HG02938 (cell line): ENCODE data around the gene GTPBP2.

ENCODE experiments used
- ATAC-seq: cut with Tn5 transposase; IDR thresholded peaks from one replicate; pipeline ENCODE4 v1.9.1; 2021; ENCODE audit warnings: mild to moderate bottlenecking, moderate library complexity; ENCODE audit not compliant: unreplicated experiment

Gene GTPBP2, protein sequence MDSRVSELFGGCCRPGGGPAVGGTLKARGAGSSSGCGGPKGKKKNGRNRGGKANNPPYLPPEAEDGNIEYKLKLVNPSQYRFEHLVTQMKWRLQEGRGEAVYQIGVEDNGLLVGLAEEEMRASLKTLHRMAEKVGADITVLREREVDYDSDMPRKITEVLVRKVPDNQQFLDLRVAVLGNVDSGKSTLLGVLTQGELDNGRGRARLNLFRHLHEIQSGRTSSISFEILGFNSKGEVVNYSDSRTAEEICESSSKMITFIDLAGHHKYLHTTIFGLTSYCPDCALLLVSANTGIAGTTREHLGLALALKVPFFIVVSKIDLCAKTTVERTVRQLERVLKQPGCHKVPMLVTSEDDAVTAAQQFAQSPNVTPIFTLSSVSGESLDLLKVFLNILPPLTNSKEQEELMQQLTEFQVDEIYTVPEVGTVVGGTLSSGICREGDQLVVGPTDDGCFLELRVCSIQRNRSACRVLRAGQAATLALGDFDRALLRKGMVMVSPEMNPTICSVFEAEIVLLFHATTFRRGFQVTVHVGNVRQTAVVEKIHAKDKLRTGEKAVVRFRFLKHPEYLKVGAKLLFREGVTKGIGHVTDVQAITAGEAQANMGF

DNA sequence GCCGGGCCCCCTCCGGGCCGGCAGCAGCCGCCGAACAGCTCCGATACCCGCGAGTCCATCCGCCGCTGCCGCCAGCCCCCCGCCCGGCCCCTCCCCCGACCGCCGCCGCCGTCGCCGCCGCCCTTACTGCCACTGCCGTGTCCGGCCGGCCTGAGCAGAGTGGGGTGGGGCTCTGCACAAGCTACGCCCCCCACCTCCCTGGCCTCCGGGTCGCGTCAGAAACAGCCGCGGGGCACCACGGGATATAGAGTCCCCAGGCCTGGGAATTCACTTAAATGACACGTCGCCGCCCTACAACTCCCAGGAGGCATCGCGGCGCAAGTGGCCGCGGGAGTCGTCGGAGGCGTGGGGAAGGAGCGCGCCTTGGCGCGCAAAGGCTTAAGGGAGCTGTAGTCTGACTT, at the start of gene GTPBP2:
Gene GTPBP2 (minus strand): TSS at position 161 of the 401 bp plus-strand sequence. CDS start 102 bp downstream, at position 59.
- ATAC-seq: peak; percentile 69

DNA sequence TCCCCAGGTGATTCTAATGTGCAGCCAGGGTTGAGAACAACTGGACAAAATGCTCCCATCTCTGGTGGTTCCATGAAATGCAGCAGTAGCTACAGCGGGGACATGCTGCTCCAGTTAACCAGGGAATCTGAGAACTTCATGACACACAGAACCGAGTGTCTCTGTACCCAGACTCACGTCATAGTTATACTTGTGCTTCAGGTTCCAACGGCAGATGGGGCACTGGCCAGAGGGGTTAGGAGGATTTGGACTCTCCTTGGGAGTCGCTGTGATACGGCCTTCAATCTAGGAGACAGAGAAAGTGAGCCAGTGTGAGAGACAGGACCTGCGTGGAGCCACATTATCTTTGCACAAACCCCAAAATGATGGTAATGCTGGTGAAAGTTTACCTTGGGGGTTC, 49.3 kb upstream of the GTPBP2 start:
- no peak for ATAC-seq

DNA sequence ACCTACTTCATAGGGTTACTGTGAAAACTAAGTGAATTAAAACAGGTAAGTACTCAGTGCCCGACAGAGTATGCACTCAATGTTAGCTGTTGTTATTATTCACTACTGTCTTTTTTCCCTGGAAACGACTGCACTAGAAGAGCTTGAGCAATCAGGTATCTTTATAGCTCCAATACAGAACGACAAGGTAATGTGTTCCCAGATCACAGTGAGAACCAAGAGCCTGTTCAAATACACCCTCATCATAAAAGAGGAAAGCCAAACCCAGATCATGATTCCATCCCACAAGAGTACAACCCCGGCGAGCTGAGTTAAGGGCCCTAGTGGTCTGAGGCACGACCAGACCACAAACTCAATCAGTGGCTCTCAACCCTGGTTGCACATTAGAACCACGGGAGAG, 48.7 kb upstream of the GTPBP2 start:
- no peak for ATAC-seq

DNA sequence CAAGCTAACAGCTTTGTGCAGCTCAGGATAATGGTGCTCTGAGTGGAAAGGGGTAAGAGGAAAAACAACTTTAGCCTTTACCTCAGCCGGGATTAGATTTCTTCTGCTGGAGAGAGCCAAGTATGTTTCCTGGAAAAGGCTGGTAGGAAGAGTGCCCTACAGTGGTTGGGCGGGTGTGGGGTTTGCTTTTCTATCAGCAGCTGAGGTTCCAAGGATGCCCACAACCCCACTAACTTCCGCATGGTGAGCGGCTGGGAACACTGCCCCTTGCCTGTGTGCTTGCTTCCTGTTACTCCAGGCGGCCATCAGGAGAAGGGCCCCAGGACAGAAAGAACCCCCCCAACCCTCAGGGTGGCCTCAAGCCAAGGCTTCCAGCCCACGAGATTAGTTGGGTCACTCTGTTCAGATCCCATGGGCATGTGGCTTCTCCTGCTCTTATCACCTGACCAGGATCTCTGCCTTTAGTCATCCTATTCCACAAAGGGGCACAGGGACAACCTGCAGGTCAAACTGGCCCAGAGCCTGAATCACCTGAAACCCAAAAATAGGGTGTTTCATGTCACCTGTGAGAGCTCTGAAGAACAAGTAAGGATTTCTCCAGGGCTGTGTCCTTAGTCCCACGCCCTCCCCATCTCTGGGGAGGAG, 48.0 kb upstream of the GTPBP2 start:
- no peak for ATAC-seq

DNA sequence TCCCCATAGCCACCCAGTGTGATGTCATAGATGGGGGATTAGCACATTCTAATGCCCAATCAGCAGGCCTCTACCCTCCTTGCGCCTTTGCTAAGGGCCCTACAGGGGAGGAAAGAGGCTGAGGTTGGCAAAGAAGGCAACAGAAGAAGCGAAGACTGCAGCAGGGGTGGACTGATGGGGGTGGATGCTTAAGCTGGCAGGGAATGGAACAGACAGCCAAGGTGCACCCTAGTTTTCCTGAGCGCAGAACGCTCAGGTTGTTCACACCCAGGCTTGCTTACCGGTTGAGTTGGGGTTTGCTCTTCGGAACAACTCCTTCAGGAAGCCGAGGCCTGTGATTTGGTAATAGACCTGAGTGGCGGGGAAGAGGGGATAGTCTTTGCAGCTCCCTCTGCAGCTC, 45.9 kb upstream of the GTPBP2 start:
- no peak for ATAC-seq

DNA sequence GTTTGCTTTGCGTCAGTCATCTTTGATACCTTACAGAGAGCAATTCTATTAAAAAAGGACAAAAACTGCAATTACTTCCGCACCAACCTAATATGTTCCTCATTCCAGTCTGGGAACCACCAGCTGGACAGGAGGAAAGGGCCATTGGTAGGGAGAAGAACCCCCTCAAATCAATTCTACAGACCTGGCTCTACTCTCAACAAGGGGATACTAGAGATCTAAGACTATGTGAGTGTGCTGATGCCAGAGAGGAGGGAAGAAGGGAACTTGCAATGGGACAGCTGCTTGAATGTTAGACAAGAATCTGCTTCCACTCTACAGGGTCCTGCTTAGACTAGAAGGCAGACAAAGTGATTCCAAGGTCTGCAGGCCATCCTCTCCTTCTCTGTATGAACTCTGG, 45.2 kb upstream of the GTPBP2 start:
- ATAC-seq: no peak

DNA sequence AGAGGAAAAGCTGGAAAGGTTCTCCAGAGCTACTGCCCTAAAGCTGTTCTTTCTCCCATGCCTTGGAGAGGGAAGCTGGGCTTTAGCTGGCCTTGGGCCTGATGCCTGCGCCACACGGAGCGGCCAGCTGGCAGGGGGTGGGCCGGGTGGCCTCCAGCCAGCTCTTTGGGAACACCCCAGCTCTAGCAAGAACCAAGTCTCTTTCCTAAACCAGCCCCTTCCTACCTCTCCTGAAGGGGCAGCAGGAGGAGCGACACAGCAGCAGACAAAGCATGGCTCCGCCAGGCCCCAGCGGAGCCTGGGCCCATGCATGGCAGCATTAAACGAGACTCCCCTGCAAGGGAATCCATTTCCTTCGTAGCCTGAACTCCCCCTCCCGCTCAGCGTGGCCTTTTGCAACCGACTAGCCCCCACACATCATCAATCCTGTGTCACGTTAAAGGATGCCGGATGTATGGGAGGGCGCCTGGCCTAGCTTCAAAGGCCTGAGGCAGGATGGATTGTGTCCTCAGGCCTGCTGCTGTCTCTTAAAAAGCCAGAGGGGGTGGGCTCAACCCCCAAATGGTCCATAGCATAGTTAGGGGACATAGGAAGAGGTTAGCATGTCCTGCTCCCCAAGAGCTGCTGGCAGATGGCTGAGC, 44.5 kb upstream of the GTPBP2 start:
- no peak for ATAC-seq

DNA sequence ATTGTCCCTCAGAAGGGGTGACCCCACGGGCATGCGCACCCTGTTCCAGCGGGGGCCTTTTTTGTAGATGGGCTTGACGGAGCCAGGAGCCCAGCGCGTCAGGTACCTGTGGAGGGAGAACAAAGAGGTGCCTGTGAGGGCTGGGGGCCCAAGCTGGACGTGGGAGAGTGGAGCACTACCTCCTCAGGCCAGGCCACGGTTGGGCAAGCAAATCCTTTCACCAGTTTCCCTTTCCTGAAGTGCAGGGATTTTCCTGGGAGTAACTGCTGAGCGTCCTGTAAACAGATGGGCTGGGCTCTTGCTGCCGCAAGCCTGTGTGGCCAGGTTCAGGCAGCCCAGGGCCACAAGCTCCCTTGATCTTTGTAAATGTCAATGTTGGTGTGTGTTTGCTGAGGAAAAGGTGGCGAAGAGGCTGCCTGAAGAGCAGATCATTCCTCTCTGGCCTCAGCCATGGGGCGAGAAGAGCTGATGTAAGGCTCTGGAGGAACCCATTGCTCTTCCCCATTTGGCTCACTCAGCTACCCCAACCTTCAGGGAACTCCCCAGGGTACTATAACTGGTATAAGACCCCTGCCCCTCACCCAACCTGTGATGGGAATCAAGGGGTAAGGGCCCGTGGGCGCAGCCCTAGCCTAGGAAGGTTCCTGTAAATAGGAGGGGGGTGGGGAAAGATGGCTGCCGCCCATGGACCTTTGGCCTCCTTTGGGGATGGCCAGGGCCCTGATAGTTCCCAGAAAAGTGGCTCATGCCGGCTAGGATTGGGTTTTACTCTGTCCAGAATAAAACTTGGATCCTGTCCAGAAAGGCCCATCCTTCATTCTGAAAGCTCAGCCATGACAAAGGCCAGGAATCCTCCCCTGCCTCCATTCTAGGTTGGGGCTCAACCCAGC, 43.0 kb upstream of the GTPBP2 start:
- ATAC-seq: no peak

DNA sequence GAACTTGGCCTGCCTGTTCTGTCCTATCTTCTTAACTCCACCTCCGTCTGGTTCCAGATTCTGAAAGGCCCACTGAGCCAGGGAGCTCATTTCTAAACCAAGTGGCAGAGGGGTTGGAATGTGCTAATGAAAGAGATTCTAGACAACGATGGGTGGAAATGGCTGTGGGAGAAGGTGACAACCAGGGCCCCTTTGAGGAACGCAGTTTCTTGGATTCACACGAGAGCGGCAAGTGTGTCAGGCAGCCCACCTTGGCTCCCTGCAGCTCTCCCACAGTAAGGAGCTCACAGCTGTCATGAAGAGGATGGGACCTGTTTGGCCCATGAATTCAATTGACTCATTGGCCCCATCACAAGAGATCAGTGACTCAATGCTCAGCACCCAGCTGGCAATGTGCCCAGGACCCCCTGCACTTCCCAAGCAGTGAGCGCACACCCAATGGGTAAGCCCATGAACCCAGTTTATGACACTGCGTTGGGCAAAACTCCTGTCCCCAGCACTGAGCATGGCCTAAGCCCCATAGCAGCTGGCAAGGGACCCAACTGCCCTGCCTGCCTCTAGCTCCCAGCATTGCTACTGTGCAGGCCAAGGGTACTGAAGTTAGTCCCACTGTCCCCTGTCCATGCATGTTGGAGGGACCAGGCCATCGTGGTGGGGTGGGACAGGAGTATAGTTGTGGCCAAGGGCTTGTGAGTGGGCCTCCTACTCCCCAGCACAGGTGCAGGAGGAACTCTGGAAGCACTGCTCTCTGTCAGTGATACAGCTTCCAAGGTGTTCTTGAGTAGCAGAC, 42.1 kb upstream of the GTPBP2 start:
- ATAC-seq: no peak

DNA sequence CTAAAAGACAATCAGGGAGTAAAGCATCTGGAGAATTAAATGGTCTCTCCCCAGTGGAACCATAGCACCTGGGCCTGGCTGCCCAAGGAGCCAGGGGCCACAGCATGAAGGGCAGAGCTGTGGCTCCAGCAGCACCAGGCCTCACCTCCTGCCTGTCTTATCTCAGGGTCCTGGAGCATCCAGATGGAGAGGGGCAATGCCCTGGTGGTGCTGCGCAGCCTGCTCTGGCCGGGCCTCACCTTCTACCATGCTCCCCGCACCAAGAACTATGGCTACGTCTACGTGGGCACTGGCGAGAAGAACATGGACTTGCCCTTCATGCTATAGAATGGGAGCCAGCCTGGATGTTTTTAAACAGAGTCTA, 41.5 kb upstream of the GTPBP2 start:
- no peak for ATAC-seq

DNA sequence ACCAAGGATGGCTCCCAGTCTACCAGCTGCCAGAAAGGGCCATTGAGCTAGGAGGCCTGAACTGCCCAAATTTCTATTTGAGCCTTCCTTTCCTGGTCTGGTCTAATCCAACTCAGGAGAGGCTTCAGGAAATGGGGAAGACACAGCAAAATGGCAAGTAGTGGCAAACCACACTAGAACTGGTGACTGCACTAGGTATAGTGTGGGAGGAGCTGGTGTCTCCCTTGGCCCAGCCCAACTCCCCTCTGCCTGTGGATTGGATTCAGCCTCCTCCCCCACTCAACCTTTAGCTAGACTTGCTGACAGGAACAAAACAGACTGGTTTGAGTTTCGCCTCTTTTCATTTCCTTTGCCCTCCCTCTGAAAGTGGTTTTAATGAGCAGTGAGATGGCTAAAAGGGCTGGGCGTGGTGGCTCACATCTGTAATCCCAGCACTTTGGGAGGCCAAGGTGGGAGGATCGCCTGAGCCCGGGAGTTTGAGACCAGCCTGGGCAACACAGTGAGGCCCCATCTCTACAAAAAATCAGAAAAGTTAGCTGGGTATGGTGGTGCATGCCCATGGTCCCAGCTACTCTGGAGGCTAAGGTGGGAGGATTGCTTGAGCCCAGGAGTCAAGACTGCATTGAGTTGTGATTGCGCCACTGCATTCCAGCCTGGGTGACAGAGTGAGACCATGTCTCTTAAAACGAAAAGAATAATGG, 41.0 kb upstream of the GTPBP2 start:
- no peak for ATAC-seq

DNA sequence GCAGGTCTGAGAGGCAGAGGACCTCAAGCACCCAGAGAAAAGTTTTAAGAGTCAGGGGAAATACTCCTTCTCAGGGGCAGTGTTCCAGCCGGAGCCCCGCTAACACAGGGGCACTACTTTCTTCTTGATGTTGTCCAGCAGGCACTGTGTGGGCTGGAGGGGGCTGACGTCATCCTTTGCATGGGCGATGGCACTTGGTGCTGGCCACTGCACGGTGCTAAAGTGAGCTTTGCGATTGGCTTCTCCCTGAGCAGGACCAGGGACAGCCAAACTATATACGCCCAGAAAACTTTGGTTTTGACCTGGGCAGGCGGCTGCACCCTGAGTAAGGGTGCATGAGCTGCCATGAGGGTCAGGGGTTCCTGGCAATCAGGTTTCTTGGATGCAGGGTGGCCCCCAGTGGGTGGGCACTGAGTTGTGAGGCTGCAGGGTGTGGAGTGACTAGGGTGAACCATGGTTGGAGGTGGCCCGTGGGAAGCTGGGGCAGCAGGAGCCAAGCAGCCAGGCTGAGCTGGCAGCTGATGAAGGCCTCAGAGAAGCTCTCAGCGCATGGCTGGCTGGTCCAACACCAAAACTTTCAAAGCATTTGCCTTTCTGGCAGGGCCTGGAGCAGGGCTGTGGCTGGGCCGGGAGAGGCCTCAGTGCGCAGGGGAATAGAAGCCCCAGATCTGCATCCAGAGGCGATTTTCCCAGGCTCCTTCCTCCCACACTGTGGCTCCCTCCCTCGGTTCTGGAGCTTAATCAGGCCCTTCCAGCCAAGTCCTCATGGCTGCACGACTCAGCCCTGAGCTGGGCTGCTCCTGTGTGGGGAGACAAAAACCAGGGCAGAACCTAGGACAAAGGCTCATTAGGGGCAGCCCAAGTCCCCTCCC, 40.2 kb upstream of the GTPBP2 start:
- ATAC-seq: no peak

DNA sequence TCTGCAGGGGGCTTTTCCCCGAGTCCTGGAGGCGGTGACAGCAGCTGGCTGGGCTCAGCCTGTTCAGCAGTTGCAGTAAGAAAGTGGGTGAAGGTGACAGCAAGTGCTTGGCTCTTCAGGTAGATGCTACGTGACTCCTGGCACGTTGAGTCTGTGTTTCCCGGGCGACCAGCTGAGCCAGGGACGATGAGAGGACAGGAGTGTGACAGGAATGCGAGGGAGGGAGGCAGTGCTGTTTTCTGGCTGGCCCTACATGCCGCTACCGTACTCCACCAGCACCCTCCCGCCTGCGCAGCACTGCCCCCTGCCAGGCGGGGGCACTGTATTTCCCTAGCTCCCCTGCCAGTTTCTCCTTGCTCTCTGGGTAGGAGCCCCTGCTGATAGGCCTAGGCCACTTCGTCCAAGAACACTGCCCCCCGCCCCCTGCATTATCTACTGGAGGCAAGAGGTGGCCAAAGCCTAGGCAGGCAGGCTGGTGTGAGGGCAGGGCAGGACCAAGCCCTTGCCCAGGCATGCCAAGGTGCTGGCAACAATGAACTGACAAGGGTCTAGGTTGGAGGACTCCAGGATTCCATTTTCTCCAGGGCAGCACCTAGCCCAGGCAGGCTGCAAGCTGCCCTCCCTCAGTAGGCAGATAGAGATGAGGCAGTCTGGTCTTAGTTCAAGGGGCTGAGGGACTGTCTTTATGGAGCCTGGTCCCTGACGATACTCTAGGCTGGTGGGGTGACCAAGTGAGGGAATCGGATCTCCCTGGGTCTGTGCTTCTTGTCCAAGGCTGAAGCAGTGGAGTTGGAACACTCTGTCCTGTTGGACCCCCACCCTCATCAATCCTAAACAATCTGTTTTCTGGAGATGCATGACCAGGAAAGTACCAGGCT, 39.3 kb upstream of the GTPBP2 start:
- ATAC-seq: no peak

DNA sequence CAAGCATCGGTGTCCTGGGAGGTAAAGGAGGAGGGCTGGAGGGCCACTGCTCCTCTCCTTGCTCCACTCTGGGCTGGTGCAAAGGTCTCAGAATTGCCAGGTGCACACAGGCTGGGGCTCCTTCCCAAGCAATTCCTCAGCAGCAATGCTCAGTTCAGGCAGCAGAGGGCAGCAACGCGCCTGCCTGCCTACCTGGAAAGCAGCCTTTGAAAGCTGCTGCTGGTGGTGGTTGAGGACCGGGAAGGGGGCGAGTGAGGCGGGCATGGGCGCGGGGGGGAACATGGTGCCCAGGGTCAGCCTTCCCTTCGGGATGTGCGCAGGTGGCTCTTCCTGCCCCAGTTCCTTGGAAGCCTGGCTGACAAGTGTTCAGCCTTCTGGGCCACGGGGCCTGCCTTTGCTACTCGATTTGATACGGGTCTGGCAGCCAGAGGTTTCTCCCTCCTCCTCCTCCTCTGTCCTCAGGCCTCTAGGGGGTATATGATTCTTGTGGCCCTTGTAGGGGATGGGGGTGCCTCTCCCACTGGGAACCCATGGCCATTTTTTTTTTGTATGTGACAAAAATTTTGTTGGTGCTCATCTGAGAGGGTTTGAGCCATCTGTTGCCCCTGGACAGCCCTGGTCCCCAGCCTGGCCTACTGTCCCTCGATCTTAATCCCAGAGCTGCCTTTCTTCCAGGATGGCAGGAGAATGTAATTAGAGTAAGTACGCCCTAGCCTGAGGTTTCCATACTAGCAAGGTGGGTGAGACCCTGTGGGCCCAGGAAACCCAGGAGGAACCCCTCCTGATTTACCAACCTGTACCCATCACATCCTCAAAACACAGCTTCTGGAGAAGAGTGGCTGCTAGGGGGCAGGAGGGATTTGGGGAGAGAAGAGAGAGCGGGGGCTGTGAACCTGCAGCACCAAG, 38.4 kb upstream of the GTPBP2 start:
- no peak for ATAC-seq

DNA sequence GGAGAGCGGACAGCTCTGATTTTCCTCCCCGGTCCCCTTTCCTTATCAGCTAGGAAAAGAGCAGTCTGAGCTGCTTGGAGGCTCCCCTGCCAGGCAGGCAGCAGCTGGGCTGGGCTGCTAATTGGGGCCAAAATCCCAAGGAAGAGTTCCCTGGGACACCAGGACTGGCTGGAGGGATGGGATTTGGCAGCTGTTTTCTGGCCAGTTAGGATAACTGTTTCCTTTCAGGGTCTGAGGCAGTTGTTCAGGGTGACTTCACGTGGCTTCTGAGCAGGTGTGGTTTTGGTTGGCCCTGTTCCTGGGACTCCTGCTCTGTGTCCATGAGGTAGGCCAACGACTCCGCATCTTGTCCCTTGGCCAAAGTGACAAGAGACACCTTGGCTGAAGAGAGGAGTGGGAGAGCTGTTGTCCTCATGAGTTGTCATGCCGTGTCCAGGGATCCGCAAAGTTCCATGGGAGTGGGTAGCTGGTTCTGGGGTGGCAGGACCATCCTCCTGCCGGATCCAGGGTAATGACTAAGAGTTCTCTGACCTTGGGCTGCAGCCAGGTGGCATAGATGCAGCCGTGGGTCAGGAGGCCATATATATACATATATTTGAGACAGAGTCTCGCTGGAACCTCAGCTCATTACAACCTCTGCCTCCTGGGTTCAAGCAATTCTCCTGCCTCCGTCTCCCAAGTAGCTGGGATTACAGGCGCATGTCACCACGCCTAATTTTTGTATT, 37.3 kb upstream of the GTPBP2 start:
- ATAC-seq: no peak

DNA sequence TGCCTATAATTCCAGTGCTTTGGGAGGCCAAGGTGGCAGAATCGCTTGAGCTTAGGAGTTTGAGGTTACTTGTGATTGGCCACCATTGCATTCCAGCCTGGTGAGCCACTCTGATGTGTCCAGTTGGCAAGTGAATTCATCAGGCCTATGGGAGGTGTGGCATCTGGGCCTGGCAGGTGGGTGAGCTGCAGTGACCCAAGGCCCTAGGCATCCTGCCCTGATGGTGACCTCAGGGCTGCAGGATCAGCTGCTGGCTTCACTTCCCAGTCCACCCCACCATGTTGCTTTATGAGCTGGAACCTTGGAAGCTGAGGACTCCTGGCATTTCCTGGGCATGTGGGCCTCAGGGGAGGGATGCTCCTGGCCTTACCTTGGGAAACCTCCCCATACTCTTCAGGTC, 36.3 kb upstream of the GTPBP2 start:
- ATAC-seq: no peak
